ENCODE data around the gene SENP3. TPM values are rescaled to one million over a fixed set of nuclear protein-coding genes. Genes with fewer than 3 reads are reported as not detected.

The SENP3 gene
- total and polyA plus RNA-seq, 2 experiments from 2014 or later: 35.4 to 61.1 TPM

- no peaks in the 10 kb centered on the region for H4K20me1 ChIP-seq (ENCODE audit: insufficient read depth, poor library complexity, severe bottlenecking)
- TF ChIP-seq EZH2phosphoT487 (IDR thresholded peaks at IDR 0.05; ENCODE audit: low read depth, severe bottlenecking, unreplicated experiment) (no peak), EZH2 (IDR thresholded peaks at IDR 0.05; ENCODE audit: borderline replicate concordance) (no peak)
- TF ChIP-seq, protein P1, sequence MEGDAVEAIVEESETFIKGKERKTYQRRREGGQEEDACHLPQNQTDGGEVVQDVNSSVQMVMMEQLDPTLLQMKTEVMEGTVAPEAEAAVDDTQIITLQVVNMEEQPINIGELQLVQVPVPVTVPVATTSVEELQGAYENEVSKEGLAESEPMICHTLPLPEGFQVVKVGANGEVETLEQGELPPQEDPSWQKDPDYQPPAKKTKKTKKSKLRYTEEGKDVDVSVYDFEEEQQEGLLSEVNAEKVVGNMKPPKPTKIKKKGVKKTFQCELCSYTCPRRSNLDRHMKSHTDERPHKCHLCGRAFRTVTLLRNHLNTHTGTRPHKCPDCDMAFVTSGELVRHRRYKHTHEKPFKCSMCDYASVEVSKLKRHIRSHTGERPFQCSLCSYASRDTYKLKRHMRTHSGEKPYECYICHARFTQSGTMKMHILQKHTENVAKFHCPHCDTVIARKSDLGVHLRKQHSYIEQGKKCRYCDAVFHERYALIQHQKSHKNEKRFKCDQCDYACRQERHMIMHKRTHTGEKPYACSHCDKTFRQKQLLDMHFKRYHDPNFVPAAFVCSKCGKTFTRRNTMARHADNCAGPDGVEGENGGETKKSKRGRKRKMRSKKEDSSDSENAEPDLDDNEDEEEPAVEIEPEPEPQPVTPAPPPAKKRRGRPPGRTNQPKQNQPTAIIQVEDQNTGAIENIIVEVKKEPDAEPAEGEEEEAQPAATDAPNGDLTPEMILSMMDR (IDR thresholded peaks at IDR 0.05; ENCODE audit: poor library complexity): no peak
- peak within 1 kb of the TSS; percentile 96 for H3K27ac ChIP-seq
- no peaks in the 10 kb centered on the region for H3K9me3 ChIP-seq (ENCODE audit: low read depth)
- H3K9me2 ChIP-seq (replicated peaks; ENCODE audit: insufficient read depth): no peaks in the 10 kb centered on the region
- peaks cover 50% of the 10 kb centered on the region for H3K79me2 ChIP-seq
- no peaks in the 10 kb centered on the region for H3K36me3 ChIP-seq (replicated peaks; ENCODE audit: insufficient read depth, low read depth)
- peak; percentile 98 for DNase-seq (ENCODE audit: low spot score)
- H3K4me3 ChIP-seq: peak within 1 kb of the TSS; percentile 39
- H2AFZ ChIP-seq: peak within 1 kb of the TSS; percentile 61
- H3K4me1 ChIP-seq (ENCODE audit: insufficient read depth): peaks cover 25% of the 10 kb centered on the region
- no peaks in the 10 kb centered on the region for H3K27me3 ChIP-seq
- H3K4me2 ChIP-seq: peak within 1 kb of the TSS; percentile 90
- 20% methylated on average over 66 of the region's 69 CpGs for WGBS (ENCODE audit: low lambda C conversion rate, missing lambda C conversion rate)
Observed at GRCh38 chr17:7583253-7584109, 21.8 kb downstream of the SENP3 start, which contains the start of gene MPDU1. TSS of gene MPDU1 (plus strand) at chr17:7583852. CDS start at chr17:7583863, 11 bp downstream.

GRCh38 chr17:7586673-7587419, 25.1 kb downstream of the SENP3 start:
- peak; percentile 50 for DNase-seq (ENCODE audit: low spot score)
- Histone ChIP-seq H3K4me1 (ENCODE audit: insufficient read depth) (peaks cover 10% of the 10 kb centered on the region), H3K36me3 (replicated peaks; ENCODE audit: insufficient read depth, low read depth) (no peaks in the 10 kb centered on the region), H3K9me3 (ENCODE audit: low read depth) (no peaks in the 10 kb centered on the region), H4K20me1 (ENCODE audit: insufficient read depth, poor library complexity, severe bottlenecking) (no peaks in the 10 kb centered on the region), H3K4me3 (no peak overlapping the region), H2AFZ (no peak overlapping the region), H3K27me3 (no peaks in the 10 kb centered on the region), H3K4me2 (no peak overlapping the region), H3K27ac (no peak overlapping the region), H3K79me2 (peaks cover 36% of the 10 kb centered on the region), H3K9me2 (replicated peaks; ENCODE audit: insufficient read depth) (no peaks in the 10 kb centered on the region)
- no peak for TF ChIP-seq EZH2 (IDR thresholded peaks at IDR 0.05; ENCODE audit: borderline replicate concordance)
- TF ChIP-seq, protein P1 (IDR thresholded peaks at IDR 0.05; ENCODE audit: poor library complexity): peak; percentile 19
- WGBS (ENCODE audit: low lambda C conversion rate, missing lambda C conversion rate): 91% methylated on average over 9 of the region's 9 CpGs

DNA sequence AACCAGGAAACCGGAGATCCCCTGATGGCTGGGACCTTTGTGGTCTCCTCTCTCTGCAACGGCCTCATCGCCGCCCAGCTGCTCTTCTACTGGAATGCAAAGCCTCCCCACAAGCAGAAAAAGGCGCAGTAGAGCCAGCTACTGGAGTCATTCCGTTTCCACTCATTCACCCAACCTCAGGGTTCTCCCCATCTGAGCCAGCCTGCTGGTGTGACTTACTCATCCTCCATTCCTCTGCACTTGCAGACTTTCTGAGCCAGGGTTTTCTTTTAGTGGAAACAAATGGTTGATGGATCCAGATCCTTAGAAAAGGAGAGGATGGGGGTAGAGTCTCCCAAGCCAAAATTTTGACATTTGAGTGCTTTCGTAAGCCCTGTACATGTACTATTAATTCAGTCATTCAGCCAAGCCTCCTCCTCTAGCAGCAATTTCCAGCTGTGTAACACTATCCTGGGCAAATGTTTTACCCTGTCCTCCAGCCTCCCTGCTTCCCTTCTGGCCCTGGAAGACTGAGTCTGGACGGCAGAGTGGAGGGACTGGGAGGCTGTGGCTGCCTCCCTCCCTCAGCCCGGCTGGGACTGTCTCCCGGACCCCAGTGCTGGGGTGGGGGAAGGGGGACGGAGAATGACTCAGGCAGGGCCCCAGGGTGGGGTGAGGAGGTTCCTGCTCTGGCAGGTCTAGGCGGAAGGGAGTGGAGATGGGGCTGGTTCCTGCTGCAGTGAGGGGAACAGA, 25.9 kb downstream of the SENP3 start:
- H3K27me3 ChIP-seq: no peaks in the 10 kb centered on the region
- H2AFZ ChIP-seq: no peak overlapping the region
- H3K79me2 ChIP-seq: peaks cover 29% of the 10 kb centered on the region
- 85% methylated on average over 12 of the region's 12 CpGs for WGBS (ENCODE audit: low lambda C conversion rate, missing lambda C conversion rate)
- DNase-seq (ENCODE audit: low spot score): no peak
- no peak overlapping the region for H3K4me2 ChIP-seq
- H3K4me3 ChIP-seq: no peak overlapping the region
- no peaks in the 10 kb centered on the region for H3K9me2 ChIP-seq (replicated peaks; ENCODE audit: insufficient read depth)
- TF ChIP-seq EZH2phosphoT487 (IDR thresholded peaks at IDR 0.05; ENCODE audit: low read depth, severe bottlenecking, unreplicated experiment) (no peak), EZH2 (IDR thresholded peaks at IDR 0.05; ENCODE audit: borderline replicate concordance) (no peak)
- TF ChIP-seq, protein P1 (IDR thresholded peaks at IDR 0.05; ENCODE audit: poor library complexity): no peak
- H3K36me3 ChIP-seq (replicated peaks; ENCODE audit: insufficient read depth, low read depth): no peaks in the 10 kb centered on the region
- H4K20me1 ChIP-seq (ENCODE audit: insufficient read depth, poor library complexity, severe bottlenecking): no peaks in the 10 kb centered on the region
- peaks cover 7% of the 10 kb centered on the region for H3K4me1 ChIP-seq (ENCODE audit: insufficient read depth)
- H3K27ac ChIP-seq: no peak overlapping the region
- no peaks in the 10 kb centered on the region for H3K9me3 ChIP-seq (ENCODE audit: low read depth)
